Stimulated activated CD8-positive, alpha-beta memory T cell treated with anti-CD3 and anti-CD28 coated beads, Interleukin-15, amount 100 ng/mL, for 24 hours (primary cell): Measurements from ENCODE around the gene CD52.
"Not testable (repeated sequence)": the region's sequence is repeated elsewhere in the genome, so short reads cannot be mapped to it uniquely, and the experiment has no call there.

ENCODE experiments used
- DNase-seq: peaks from one replicate; pipeline ENCODE4 v3.0.0-alpha.2; 2020; ENCODE audit warnings: low read depth

Gene CD52

GRCh38 chr1:26284597-26285347 lies 33.0 kb upstream of the CD52 start:
- DNase-seq: peak; percentile 68

- no peak for DNase-seq
These were observed 32.2 kb upstream of the CD52 start for GRCh38 chr1:26285366-26286063.

GRCh38 chr1:26286064-26286416 lies 31.7 kb upstream of the CD52 start:
- DNase-seq: no peak

GRCh38 chr1:26287033-26287711 lies 30.6 kb upstream of the CD52 start:
- DNase-seq: no peak

GRCh38 chr1:26287811-26288210 lies 29.9 kb upstream of the CD52 start:
- DNase-seq: no peak

GRCh38 chr1:26288311-26288941 lies 29.3 kb upstream of the CD52 start:
- DNase-seq: no peak

GRCh38 chr1:26289158-26290059 lies 28.3 kb upstream of the CD52 start:
- DNase-seq: no peak

- no peak for DNase-seq
These were observed 27.5 kb upstream of the CD52 start for GRCh38 chr1:26290122-26290881.

- no peak for DNase-seq
These were observed 26.9 kb upstream of the CD52 start for GRCh38 chr1:26290882-26291261.

GRCh38 chr1:26291433-26291832 lies 26.3 kb upstream of the CD52 start:
- DNase-seq: no peak

- DNase-seq: no peak
These were observed 25.8 kb upstream of the CD52 start for GRCh38 chr1:26291939-26292338.

- DNase-seq: not testable (repeated sequence)
These were observed 25.0 kb upstream of the CD52 start for GRCh38 chr1:26292735-26293134.

GRCh38 chr1:26293911-26294463 lies 23.8 kb upstream of the CD52 start:
- no peak for DNase-seq

- no peak for DNase-seq
These were observed 22.3 kb upstream of the CD52 start for GRCh38 chr1:26295194-26296138.

- DNase-seq: no peak
These were observed 21.3 kb upstream of the CD52 start for GRCh38 chr1:26296340-26297056.

GRCh38 chr1:26297057-26297790 lies 20.5 kb upstream of the CD52 start:
- DNase-seq: no peak

GRCh38 chr1:26297791-26298124 lies 20.0 kb upstream of the CD52 start:
- DNase-seq: no peak

GRCh38 chr1:26300578-26301275 lies 17.0 kb upstream of the CD52 start:
- DNase-seq: no peak
